ENCODE measurements around the gene CHST15. TPM values are rescaled to one million over a fixed set of nuclear protein-coding genes. Genes with fewer than 3 reads are reported as not detected.

Gene CHST15
- total and polyA plus RNA-seq, 8 donors: 13.7 to 53.3 (median 17.1) TPM

DNA sequence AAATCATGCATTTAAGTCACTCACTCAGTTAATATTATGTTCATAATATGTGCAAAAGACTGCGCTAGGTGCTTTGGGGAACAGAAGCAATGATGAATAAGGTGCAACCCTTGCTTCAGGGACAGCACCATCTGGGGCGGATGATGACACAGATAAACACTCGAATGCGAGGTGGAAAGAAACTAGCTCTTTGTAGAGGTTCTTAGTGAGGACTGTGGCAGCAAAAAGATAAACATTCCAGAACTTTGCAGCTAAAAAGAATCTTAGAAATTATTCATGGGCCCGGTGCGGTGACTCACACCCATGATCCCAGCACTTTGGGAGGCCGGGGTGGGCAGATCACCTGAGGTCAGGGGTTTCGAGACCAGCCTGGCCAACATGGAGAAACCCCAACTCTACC lies 29.8 kb upstream of the CHST15 start:
- H3K4me1 ChIP-seq: peaks cover 0 to 37% of the 10 kb centered on the region in 2 donors
- intact Hi-C loops (cut with DNase I): no loop called here
- no peak overlapping the region for H3K4me3 ChIP-seq
- TF ChIP-seq, protein P1, sequence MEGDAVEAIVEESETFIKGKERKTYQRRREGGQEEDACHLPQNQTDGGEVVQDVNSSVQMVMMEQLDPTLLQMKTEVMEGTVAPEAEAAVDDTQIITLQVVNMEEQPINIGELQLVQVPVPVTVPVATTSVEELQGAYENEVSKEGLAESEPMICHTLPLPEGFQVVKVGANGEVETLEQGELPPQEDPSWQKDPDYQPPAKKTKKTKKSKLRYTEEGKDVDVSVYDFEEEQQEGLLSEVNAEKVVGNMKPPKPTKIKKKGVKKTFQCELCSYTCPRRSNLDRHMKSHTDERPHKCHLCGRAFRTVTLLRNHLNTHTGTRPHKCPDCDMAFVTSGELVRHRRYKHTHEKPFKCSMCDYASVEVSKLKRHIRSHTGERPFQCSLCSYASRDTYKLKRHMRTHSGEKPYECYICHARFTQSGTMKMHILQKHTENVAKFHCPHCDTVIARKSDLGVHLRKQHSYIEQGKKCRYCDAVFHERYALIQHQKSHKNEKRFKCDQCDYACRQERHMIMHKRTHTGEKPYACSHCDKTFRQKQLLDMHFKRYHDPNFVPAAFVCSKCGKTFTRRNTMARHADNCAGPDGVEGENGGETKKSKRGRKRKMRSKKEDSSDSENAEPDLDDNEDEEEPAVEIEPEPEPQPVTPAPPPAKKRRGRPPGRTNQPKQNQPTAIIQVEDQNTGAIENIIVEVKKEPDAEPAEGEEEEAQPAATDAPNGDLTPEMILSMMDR (IDR thresholded peaks at IDR 0.05): no peak
- no peaks in the 10 kb centered on the region for H3K9me3 ChIP-seq
- H3K27ac ChIP-seq: no peak overlapping the region
- no peaks in the 10 kb centered on the region for H3K36me3 ChIP-seq
- ATAC-seq (no peak), DNase-seq (no peak)
- no peaks in the 10 kb centered on the region for H3K27me3 ChIP-seq

DNA sequence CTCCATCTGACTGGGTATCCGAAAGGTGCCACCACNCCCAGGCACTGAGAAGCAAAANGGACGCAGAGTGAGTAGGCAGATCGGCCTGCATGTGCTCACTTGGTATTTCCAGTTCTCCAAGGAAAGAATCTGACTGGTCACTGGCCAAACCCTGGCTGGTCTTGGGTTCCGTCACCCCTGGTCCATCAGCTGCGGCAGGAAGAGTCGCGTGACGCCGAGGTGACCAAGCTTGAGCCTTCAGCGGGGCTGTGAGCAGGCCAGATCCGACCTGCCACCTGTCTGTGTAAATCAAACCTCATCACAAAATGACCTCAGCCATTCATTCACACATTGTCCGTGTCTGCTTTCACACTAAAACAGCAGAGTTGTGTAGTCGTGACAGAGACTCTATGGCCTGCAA lies 28.8 kb upstream of the CHST15 start:
- Histone ChIP-seq H3K4me3 (no peak overlapping the region), H3K4me1 (peaks cover 0 to 43% of the 10 kb centered on the region in 2 donors), H3K27ac (no peak overlapping the region), H3K9me3 (no peaks in the 10 kb centered on the region), H3K27me3 (no peaks in the 10 kb centered on the region), H3K36me3 (no peaks in the 10 kb centered on the region)
- ATAC-seq: no peak
- no peak for DNase-seq
- TF ChIP-seq, protein P1 (IDR thresholded peaks at IDR 0.05): no peak
- intact Hi-C loops (cut with DNase I): no loop called here

DNA sequence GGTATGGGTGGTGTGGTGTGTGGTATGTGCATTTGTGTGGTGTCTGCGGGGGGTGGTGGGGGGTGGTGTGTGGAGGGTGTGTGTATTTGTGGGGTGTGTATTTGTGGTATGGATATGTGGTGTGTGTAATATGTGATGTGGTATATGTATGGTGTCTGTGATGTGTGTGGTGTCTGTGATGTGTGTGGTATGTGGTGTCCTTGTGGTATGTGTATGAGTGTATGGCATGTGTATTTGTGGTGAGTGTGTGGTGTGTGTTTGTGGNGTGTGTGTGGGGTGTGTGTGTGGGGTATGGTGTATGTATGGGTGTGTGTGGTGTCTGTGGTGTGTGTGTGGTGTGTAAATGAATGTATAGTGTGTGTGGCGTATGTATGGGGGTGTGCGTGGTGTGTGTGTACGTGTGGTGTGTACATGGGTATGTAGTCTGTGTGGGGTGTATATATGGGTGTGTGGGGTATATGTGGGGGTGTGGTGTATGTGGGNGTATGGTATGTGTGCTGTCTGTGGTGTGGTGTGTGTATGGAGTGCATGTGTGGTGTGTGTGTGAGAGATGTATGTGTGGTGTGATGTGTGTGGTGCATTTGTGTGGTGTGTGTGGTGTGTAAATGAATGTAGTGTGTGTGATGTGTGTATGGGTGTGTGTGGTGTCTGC lies 27.1 kb upstream of the CHST15 start:
- H3K9me3 ChIP-seq: no peaks in the 10 kb centered on the region
- no peaks in the 10 kb centered on the region for H3K27me3 ChIP-seq
- DNase-seq (no peak), ATAC-seq (no peak)
- no peak overlapping the region for H3K4me3 ChIP-seq
- H3K36me3 ChIP-seq: no peaks in the 10 kb centered on the region
- H3K4me1 ChIP-seq: peaks cover 0 to 39% of the 10 kb centered on the region in 2 donors
- no peak overlapping the region for H3K27ac ChIP-seq
- TF ChIP-seq, protein P1 (IDR thresholded peaks at IDR 0.05): no peak
- intact Hi-C loops (cut with DNase I): no loop called here

DNA sequence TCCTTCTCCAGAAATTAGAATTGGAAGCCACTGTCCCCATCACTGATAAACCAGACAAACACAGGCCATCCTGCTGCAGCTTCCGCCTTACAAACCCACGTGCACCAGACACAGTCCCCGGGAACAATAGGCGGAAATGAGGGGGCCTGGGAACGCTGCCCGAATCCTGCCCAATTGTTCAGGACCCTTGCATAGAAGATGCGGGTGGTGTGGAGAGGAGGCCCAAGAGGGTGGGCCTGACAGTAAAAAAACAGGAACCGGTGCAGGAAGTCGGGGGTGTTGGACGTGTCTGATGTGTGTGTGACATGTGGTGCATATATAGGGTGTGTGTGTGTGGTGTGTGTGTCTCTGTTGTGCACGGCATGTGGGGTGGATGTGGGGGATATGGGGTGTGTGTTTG lies 26.5 kb upstream of the CHST15 start:
- H3K4me1 ChIP-seq: peaks cover 0 to 39% of the 10 kb centered on the region in 2 donors
- H3K27me3 ChIP-seq: no peaks in the 10 kb centered on the region
- intact Hi-C loops (cut with DNase I): no loop called here
- H3K27ac ChIP-seq: peak overlapping the region in 1 of 2 donors; percentile 72
- TF ChIP-seq, protein P1 (IDR thresholded peaks at IDR 0.05): no peak
- H3K36me3 ChIP-seq: no peaks in the 10 kb centered on the region
- H3K9me3 ChIP-seq: no peaks in the 10 kb centered on the region
- DNase-seq (peak in 3 of 4 donors; percentile 29 to 52 (median 42)), ATAC-seq (peak; percentile 67)
- H3K4me3 ChIP-seq: no peak overlapping the region

DNA sequence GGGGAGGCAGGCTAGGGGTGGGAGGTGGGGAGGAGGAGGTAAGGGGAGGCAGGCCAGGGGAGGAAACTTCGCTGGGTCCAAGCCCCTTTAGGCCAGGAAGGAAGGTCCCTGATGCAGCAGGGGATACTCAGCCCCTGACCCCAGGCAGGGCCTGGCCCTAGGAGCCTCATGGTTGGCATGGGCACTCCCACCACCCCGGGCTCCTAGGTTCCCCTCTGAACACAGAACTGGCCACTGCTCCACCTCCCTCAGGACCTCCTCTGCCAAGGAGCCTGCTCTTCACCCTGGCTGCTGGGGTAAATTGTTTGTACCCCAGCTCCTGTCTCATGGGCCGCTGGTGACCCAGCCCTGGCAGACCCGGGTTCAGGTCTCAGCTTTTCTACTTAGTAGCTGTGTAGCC lies 25.8 kb upstream of the CHST15 start:
- H3K4me3 ChIP-seq: no peak overlapping the region
- intact Hi-C loops (cut with DNase I): no loop called here
- ATAC-seq (no peak), DNase-seq (no peak)
- peak overlapping the region; percentile 5 to 72 for H3K27ac ChIP-seq
- H3K36me3 ChIP-seq: no peaks in the 10 kb centered on the region
- peaks cover 0 to 37% of the 10 kb centered on the region in 2 donors for H3K4me1 ChIP-seq
- TF ChIP-seq, protein P1 (IDR thresholded peaks at IDR 0.05): no peak
- no peaks in the 10 kb centered on the region for H3K9me3 ChIP-seq
- no peaks in the 10 kb centered on the region for H3K27me3 ChIP-seq
